ENCODE data around the gene PTPRA. TPM values are rescaled to one million over a fixed set of nuclear protein-coding genes. Genes with fewer than 3 reads are reported as not detected.

Gene PTPRA
- total RNA-seq, 1 experiment from 2014 or later = 47.2 TPM

GRCh38 chr20:2900845-2901592 lies 27.7 kb downstream of the PTPRA start:
- Mint-ChIP-seq H3K36me3 (peaks cover 30% of the 10 kb centered on the region), H3K9me3 (peaks cover 21% of the 10 kb centered on the region), H3K27ac (no peak overlapping the region), H3K4me1 (no peaks in the 10 kb centered on the region), H3K4me3 (no peak overlapping the region), H3K27me3 (ENCODE audit: low read depth) (no peaks in the 10 kb centered on the region; the same call in 1 of the 2 replicates)
- POLR2A ChIA-PET = no interaction called here
- TF ChIP-seq NR3C1 (CRISPR knock-in tag; conservative IDR thresholded peaks at IDR 0.05; ENCODE audit: low read depth) (no peak), MYBL2 (CRISPR knock-in tag; IDR thresholded peaks at IDR 0.05) (no peak), NFE2L1 (CRISPR knock-in tag; IDR thresholded peaks at IDR 0.05) (no peak), ZNF121 (CRISPR knock-in tag; IDR thresholded peaks at IDR 0.05) (peak; percentile 63; the same call in 1 of the 2 replicates), USF1 (CRISPR knock-in tag; IDR thresholded peaks at IDR 0.05) (no peak)
- CTCF ChIA-PET = interaction anchor here (0.6 to 1.0 kb wide), 3 partner anchors 35 to 1792 kb away, joined by 3 read pairs; no protein-coding TSS in a partner anchor
- ATAC-seq (no peak), DNase-seq (ENCODE audit: low spot score) (no peak)

GRCh38 chr20:2902291-2902690 lies 29.0 kb downstream of the PTPRA start:
- no peaks in the 10 kb centered on the region for H3K4me1 Mint-ChIP-seq
- peaks cover 25% of the 10 kb centered on the region for H3K36me3 Mint-ChIP-seq
- TF ChIP-seq ZNF425 (CRISPR knock-in tag; conservative IDR thresholded peaks at IDR 0.05) (no peak), MLX (CRISPR knock-in tag; IDR thresholded peaks at IDR 0.05) (no peak), GRHL2 (CRISPR knock-in tag; IDR thresholded peaks at IDR 0.05; ENCODE audit: insufficient replicate concordance, severe bottlenecking) (no peak), ZNF671 (CRISPR knock-in tag; IDR thresholded peaks at IDR 0.05) (no peak), HMGXB4 (CRISPR knock-in tag; IDR thresholded peaks at IDR 0.05) (no peak), PRRX2 (CRISPR knock-in tag; IDR thresholded peaks at IDR 0.05) (no peak), SOX15 (CRISPR knock-in tag; IDR thresholded peaks at IDR 0.05) (no peak), OVOL2 (CRISPR knock-in tag; IDR thresholded peaks at IDR 0.05; ENCODE audit: borderline replicate concordance) (no peak), RELA (CRISPR knock-in tag; IDR thresholded peaks at IDR 0.05; ENCODE audit: borderline replicate concordance) (no peak), SMAD3 (CRISPR knock-in tag; IDR thresholded peaks at IDR 0.05; ENCODE audit: borderline replicate concordance) (no peak), TEAD4 (CRISPR knock-in tag; IDR thresholded peaks at IDR 0.05) (no peak), ZNF232 (CRISPR knock-in tag; IDR thresholded peaks at IDR 0.05) (no peak), NFE2L1 (CRISPR knock-in tag; IDR thresholded peaks at IDR 0.05) (no peak), JAZF1 (CRISPR knock-in tag; IDR thresholded peaks at IDR 0.05) (no peak)
- CTCF ChIA-PET = no interaction called here
- ATAC-seq = no peak
- no peaks in the 10 kb centered on the region; the same call in 1 of the 2 replicates for H3K27me3 Mint-ChIP-seq (ENCODE audit: low read depth)
- no peak overlapping the region for H3K4me3 Mint-ChIP-seq
- no peak overlapping the region for H3K27ac Mint-ChIP-seq
- POLR2A ChIA-PET = no interaction called here
- DNase-seq (ENCODE audit: low spot score) = no peak
- H3K9me3 Mint-ChIP-seq = peaks cover 14% of the 10 kb centered on the region

All from WTC11 (cell line).